Panc1 (cell line): ENCODE measurements around the gene KCNQ2. TPM values are rescaled to one million over a fixed set of nuclear protein-coding genes. Genes with fewer than 3 reads are reported as not detected.

Experiments used
- ATAC-seq: fragments of 200-7000 bp; cut with Tn5 transposase; 2 replicates; pipeline ENCODE4 v1.9.1; 2020; ENCODE audit warnings: mild to moderate bottlenecking, moderate library complexity
- BruUV-seq: library from RNA; stranded (reverse); fragments of 400-500 nt; replicated peaks from 2 replicates; lab custom pipeline; 2021; lab: Mats Ljungman, UMichigan
- CTCF ChIA-PET: fragments of 300-600 bp; sonication (Branson Sonifier 250); formaldehyde crosslinking; loops from one replicate; lab custom pipeline; 2022; ENCODE audit warnings: antibody characterized with exemption; lab: Charles Lee
- POLR2A ChIA-PET: fragments of 300-600 bp; sonication (Branson Sonifier 250); formaldehyde crosslinking; loops from one replicate; lab custom pipeline; 2022; ENCODE audit warnings: antibody characterized with exemption; lab: Charles Lee
- DNase-seq: peaks from one replicate; pipeline ENCODE4 v3.0.0-alpha.2; 2010; ENCODE audit warnings: low read depth, low spot score
- H3K27ac ChIP-seq: 2 replicates; pipeline ENCODE4 v1.5.1; 2011; ENCODE audit warnings: mild to moderate bottlenecking, low read length, inconsistent platforms
- H3K27me3 ChIP-seq: fragments of 200-500 bp; sonication (Bioruptor generic); 2 replicates; pipeline ENCODE4 v1.6.0; 2014; ENCODE audit warnings: low read length, inconsistent platforms; ENCODE audit not compliant: control insufficient read depth, insufficient read depth
- H3K36me3 ChIP-seq: fragments of 200-500 bp; sonication (Bioruptor generic); 2 replicates; pipeline ENCODE4 v1.5.1; 2014; ENCODE audit warnings: inconsistent platforms, mild to moderate bottlenecking, low read length, moderate library complexity; ENCODE audit not compliant: control insufficient read depth, insufficient read depth
- H3K4me1 ChIP-seq: 2 replicates; pipeline ENCODE4 v1.5.1; 2011; ENCODE audit warnings: inconsistent platforms, mild to moderate bottlenecking, low read length, moderate library complexity; ENCODE audit not compliant: control insufficient read depth, insufficient read depth
- H3K4me3 ChIP-seq, 2 experiments: 2 replicates each; pipeline ENCODE4 v1.5.1; 2011 to 2012; ENCODE audit warnings: low read depth in 2 of 2, low read length in 2 of 2, mild to moderate bottlenecking in 2 of 2, inconsistent platforms in 1 of 2, moderate library complexity in 1 of 2
- H3K9me3 ChIP-seq: fragments of 200-500 bp; sonication (Bioruptor generic); 2 replicates; pipeline ENCODE4 v1.5.1; 2014; ENCODE audit warnings: low read depth, mild to moderate bottlenecking, inconsistent platforms, low read length, moderate library complexity; ENCODE audit not compliant: control insufficient read depth, insufficient read depth
- CTCF ChIP-seq: fragments of 450-650 bp; IDR thresholded peaks from 2 replicates; pipeline ENCODE4 v1.5.1; 2017; ENCODE audit warnings: mild to moderate bottlenecking
- POLR2AphosphoS5 ChIP-seq: IDR thresholded peaks from 2 replicates; pipeline ENCODE4 v1.6.1; 2012; ENCODE audit warnings: mild to moderate bottlenecking, low read depth, low read length, moderate library complexity
- REST ChIP-seq, 2 experiments: IDR thresholded peaks; 2 replicates each; pipeline ENCODE4 v1.6.1; 2011 to 2012; ENCODE audit warnings: low read depth in 2 of 2, control low read depth in 1 of 2, low read length in 1 of 2, mild to moderate bottlenecking in 1 of 2, moderate library complexity in 1 of 2; ENCODE audit not compliant: insufficient read depth in 1 of 2
- SIN3A ChIP-seq: IDR thresholded peaks from 2 replicates; pipeline ENCODE4 v1.6.1; 2012; ENCODE audit warnings: low read depth, mild to moderate bottlenecking, low read length, moderate library complexity, borderline replicate concordance; ENCODE audit not compliant: insufficient read depth
- TCF7L2 ChIP-seq: IDR thresholded peaks from 2 replicates; pipeline ENCODE4 v1.6.1; 2011; ENCODE audit warnings: mild to moderate bottlenecking, low read depth, low read length, inconsistent platforms
- in situ Hi-C: cut with HindIII; loops from 2 replicates; pipeline ENCODE4 v1.10.0; 2016; ENCODE audit warnings: low sequenced_read_pairs, low pct_unique_long_range_greater_than_20kb
- intact Hi-C: fragments of 100-400 bp; cut with micrococcal nuclease; formaldehyde crosslinking; loops from one replicate; pipeline ENCODE4 v1.10.0; 2022; ENCODE audit not compliant: unreplicated experiment
- total RNA-seq: library from RNA; stranded (reverse); gene quantifications from one replicate; pipeline ENCODE4 v1.2.1, GENCODE V29; 2021; ENCODE audit not compliant: unreplicated experiment

Gene KCNQ2
- total RNA-seq, 1 experiment from 2014 or later = 19.4 TPM

GRCh38 chr20:63397946-63398450 lies 74.5 kb downstream of the KCNQ2 start:
- H3K27me3 ChIP-seq = no peaks in the 10 kb centered on the region
- in situ Hi-C loops (loop anchor here (25.0 kb wide), 1 partner anchor 111 kb away; the partner anchor contains the start of gene COL20A1), intact Hi-C loops (no loop called here)
- ChIA-PET CTCF (no interaction called here), POLR2A (no interaction called here)
- H3K4me1 ChIP-seq = peaks cover 11% of the 10 kb centered on the region
- no peak for DNase-seq
- H3K36me3 ChIP-seq = no peaks in the 10 kb centered on the region
- TF ChIP-seq CTCF (no peak), POLR2AphosphoS5 (no peak), SIN3A (no peak), REST (IDR thresholded peaks at IDR 0.05; ENCODE audit: insufficient read depth in 1 of 2, low read depth in 2 of 2, low read length in 1 of 2) (no peak), TCF7L2 (no peak)
- no peak overlapping the region for H3K27ac ChIP-seq
- ATAC-seq = no peak
- no TSS peak for BruUV-seq
- H3K9me3 ChIP-seq = no peaks in the 10 kb centered on the region
- H3K4me3 ChIP-seq = no peak overlapping the region

- intact Hi-C loops = no loop called here
- H3K9me3 ChIP-seq = no peaks in the 10 kb centered on the region
- H3K27me3 ChIP-seq = no peaks in the 10 kb centered on the region
- H3K36me3 ChIP-seq = no peaks in the 10 kb centered on the region
- BruUV-seq = no TSS peak
- DNase-seq (no peak), ATAC-seq (no peak)
- no peak overlapping the region for H3K27ac ChIP-seq
- H3K4me1 ChIP-seq = peaks cover 5% of the 10 kb centered on the region
- in situ Hi-C loops = loop anchor here (25.0 kb wide), 1 partner anchor 110 kb away; the partner anchor contains the start of gene COL20A1
- CTCF ChIA-PET = interaction anchor here (0.6 kb wide), 1 partner anchor 425 kb away, joined by 3 read pairs; no protein-coding TSS in a partner anchor
- POLR2A ChIA-PET = no interaction called here
- no peak overlapping the region for H3K4me3 ChIP-seq
- TF ChIP-seq REST (IDR thresholded peaks at IDR 0.05; ENCODE audit: insufficient read depth in 1 of 2, low read depth in 2 of 2, low read length in 1 of 2) = no peak
- TF ChIP-seq POLR2AphosphoS5 = no peak
- no peak for TF ChIP-seq SIN3A
- TF ChIP-seq TCF7L2 = no peak
- TF ChIP-seq CTCF = no peak
Observed at GRCh38 chr20:63397155-63397843, 75.2 kb downstream of the KCNQ2 start.
